HFF-Myc (cell line): ENCODE data around the gene DMWD.

Experiments
- DNase-seq: peaks from one replicate; pipeline ENCODE4 v3.0.0-alpha.2; 2011; ENCODE audit warnings: low read depth; ENCODE audit errors: extremely low read depth
- H3K4me3 ChIP-seq: replicated peaks from 2 replicates; pipeline ENCODE4 v1.5.1; 2011; ENCODE audit warnings: low read depth, mild to moderate bottlenecking, control low read depth, low read length
- CTCF ChIP-seq: IDR thresholded peaks from 2 replicates; pipeline ENCODE4 v1.5.1; 2012; ENCODE audit warnings: mild to moderate bottlenecking, low read depth, low read length, control low read depth; ENCODE audit errors: missing control alignments

DMWD gene

GRCh38 chr19:45778010-45778661, 14.5 kb downstream of the DMWD start:
- no peak overlapping the region for H3K4me3 ChIP-seq
- DNase-seq: no peak
- no peak for TF ChIP-seq CTCF

- no peak for DNase-seq
- no peak for TF ChIP-seq CTCF
- H3K4me3 ChIP-seq: no peak overlapping the region
These were observed 15.2 kb downstream of the DMWD start for GRCh38 chr19:45777395-45777961.

- H3K4me3 ChIP-seq: no peak overlapping the region
- no peak for TF ChIP-seq CTCF
- DNase-seq: no peak
These were observed 17.9 kb downstream of the DMWD start for GRCh38 chr19:45774765-45775164.

- no peak overlapping the region for H3K4me3 ChIP-seq
- no peak for DNase-seq
- TF ChIP-seq CTCF: no peak
These were observed 19.3 kb downstream of the DMWD start for GRCh38 chr19:45773384-45773783.

- no peak for TF ChIP-seq CTCF
- DNase-seq: no peak
- no peak overlapping the region for H3K4me3 ChIP-seq
These were observed 19.7 kb downstream of the DMWD start for GRCh38 chr19:45772912-45773311.

GRCh38 chr19:45772130-45772840, 20.4 kb downstream of the DMWD start:
- DNase-seq: no peak
- TF ChIP-seq CTCF: no peak
- no peak overlapping the region for H3K4me3 ChIP-seq
